GM12875 (cell line): Measurements from ENCODE around the gene AGAP2.

ENCODE experiments used
- H3K4me3 ChIP-seq: one replicate; pipeline ENCODE4 v1.5.1; 2011; ENCODE audit warnings: low read depth, low read length, control low read depth
- TF ChIP-seq, protein P1 (sequence below): IDR thresholded peaks from 2 replicates; pipeline ENCODE4 v1.5.1; 2011; ENCODE audit warnings: low read depth, mild to moderate bottlenecking, control low read depth, inconsistent platforms, low read length, moderate library complexity, borderline replicate concordance; ENCODE audit not compliant: insufficient read depth

Gene AGAP2

GRCh38 chr12:57674691-57675090, 63.9 kb downstream of the AGAP2 start:
- no peak overlapping the region for H3K4me3 ChIP-seq
- TF ChIP-seq, protein P1, sequence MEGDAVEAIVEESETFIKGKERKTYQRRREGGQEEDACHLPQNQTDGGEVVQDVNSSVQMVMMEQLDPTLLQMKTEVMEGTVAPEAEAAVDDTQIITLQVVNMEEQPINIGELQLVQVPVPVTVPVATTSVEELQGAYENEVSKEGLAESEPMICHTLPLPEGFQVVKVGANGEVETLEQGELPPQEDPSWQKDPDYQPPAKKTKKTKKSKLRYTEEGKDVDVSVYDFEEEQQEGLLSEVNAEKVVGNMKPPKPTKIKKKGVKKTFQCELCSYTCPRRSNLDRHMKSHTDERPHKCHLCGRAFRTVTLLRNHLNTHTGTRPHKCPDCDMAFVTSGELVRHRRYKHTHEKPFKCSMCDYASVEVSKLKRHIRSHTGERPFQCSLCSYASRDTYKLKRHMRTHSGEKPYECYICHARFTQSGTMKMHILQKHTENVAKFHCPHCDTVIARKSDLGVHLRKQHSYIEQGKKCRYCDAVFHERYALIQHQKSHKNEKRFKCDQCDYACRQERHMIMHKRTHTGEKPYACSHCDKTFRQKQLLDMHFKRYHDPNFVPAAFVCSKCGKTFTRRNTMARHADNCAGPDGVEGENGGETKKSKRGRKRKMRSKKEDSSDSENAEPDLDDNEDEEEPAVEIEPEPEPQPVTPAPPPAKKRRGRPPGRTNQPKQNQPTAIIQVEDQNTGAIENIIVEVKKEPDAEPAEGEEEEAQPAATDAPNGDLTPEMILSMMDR, result no peak
